NCI-H2107 treated with DMSO at 0.1 percent for 48 hours (cell line): ENCODE results near the gene ATP2C2.

Experiments used
- DNase-seq: peaks from one replicate; lab custom pipeline; 2025; ENCODE audit not compliant: unreplicated experiment; lab: John Stamatoyannopoulos, UW

The ATP2C2 gene

DNA sequence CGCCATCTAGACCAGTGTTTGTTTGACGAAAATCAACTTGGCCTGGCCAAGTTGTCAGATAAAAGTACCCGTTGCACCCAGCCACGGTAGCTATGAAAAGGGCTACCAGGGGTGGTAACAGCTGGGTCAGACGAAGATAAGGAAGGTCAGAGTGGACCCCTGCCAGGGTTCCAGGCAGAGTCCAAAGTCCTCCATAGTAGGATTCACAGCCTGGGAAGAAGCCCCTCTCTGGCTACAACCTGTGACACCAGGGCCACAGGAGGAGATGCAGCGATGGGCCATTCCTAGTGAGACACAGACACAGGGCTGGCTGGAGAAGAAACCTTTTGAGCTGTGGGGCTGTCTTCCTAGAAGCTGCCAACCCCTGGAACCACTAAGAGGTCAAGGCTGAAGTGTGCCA is 96.8 kb downstream of the ATP2C2 start:
- no peak for DNase-seq

GRCh38 chr16:84466692-84467091 is 98.4 kb downstream of the ATP2C2 start:
- DNase-seq = no peak

GRCh38 chr16:84467256-84467655 is 98.9 kb downstream of the ATP2C2 start:
- DNase-seq = no peak

GRCh38 chr16:84467709-84468108 is 99.4 kb downstream of the ATP2C2 start:
- no peak for DNase-seq

DNA sequence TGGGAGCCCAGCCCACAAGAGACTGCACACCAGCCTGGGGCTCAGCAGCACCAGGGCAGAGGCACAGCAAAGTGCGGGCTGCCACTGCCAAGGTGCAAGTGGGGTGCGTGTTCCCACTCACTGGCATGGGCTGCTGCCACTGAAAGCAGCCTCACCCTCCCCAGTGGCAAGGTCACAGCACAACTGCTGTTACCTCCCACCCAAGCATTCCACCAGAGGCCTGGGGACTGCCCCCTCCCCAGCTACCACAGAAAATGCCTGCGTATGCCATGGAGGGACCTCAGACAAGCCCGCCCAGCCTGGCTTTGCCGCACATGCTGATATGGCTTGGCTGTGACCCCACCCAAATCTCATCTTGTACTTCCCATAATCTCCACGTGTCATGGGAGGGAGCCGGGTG is 103.0 kb downstream of the ATP2C2 start:
- DNase-seq = no peak

DNA sequence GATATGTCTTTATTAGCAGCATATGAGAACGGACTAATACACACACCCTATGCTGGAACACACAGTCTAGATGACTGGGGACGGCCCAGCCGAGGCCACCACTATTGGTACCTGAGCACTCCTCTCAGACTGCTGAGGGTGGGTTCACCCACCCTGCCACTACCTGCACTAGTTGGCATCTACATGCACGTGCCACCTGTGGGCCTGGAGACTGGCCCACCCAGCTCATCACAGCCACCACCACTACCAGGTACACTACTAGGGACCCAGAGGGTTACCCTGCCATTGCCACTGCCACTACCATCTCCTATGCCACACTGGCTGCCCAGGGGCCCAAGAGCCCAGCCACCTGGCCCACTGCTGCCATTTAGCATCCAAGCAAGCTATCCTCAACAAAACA is 103.6 kb downstream of the ATP2C2 start:
- no peak for DNase-seq

DNA sequence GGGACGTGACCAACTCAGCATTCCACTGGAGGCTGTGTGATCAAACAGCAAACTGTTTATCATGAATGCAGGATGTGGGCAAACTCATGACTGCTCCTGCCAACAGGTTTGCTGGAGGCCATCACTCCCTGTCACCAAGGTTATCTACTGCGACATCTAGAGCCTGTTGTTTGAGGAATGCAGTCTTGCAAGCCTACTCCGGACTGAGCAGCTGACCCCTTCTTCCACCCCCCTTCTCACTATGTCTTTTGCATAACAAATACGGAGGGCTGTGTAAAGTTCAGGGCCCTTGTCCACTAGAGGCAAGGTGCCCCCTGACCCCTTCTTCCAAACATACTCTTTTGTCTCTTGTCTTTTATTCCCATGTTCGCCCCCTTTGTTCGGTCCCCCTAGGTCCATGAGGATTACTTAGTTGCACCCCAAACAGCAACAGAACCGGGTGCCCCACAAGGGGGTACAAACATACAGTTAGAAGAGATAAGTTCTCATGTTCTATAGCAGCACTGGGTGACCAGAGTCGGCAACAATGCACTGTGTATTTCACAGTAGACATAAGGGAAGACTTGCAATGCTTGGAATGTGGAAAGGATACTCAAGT is 107.4 kb downstream of the ATP2C2 start:
- DNase-seq = no peak

DNA sequence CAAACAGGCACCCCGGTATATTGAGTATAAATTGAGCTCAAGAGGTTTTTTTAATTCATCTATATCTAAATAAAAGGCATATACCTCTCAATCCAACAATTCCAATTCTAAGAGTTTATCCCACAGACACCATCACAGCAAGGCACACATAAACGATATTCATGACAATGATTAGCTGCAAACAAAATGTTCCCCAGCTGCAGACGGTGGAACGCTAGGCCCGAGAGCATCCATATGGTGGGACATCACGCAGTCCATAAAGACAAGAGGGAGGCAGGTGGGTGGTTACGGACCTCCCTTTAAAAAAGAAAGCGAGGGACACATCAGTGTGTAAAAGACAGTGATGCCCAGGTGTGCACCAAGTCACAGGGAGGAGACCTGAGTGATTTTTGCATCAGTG is 108.1 kb downstream of the ATP2C2 start:
- no peak for DNase-seq

- no peak for DNase-seq
These were observed 109.3 kb downstream of the ATP2C2 start for GRCh38 chr16:84477661-84478060.

- DNase-seq = no peak
These were observed 110.0 kb downstream of the ATP2C2 start for GRCh38 chr16:84478172-84478947.

DNA sequence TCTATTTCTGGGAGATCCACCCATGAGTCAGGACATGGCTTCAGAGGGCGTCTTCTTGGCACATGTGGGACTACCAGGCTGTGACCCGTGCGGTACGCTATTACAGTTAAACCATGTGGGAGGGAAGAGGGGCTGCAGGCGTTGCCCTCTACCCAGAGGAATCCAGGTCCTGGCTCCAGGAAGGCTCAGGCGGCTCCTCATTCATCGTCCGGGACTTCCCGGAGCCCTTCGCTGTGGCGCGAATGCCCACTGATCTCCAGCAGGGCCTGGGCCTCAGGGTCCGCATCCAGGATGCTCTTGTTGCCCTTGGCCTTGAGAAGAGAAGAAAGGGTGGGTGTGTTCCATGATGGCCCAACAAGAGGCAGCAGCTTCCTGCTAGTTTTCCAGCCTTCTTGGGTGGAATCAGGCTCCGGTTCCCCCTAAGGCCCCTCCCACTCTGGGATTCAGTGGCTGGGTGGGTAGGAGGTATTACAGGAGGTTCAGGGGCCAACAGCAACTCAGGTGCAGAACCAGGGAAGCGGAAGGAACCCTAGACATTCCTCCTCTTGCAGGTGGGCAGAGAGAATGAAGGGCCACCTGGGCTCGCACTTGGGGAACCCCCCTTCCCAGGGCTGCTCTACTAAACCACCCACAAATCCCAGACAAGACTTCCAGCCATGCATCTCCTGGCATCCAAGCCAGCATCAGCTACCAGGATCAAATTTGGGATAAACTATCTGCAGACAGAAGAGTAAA is 111.5 kb downstream of the ATP2C2 start:
- DNase-seq = no peak

DNA sequence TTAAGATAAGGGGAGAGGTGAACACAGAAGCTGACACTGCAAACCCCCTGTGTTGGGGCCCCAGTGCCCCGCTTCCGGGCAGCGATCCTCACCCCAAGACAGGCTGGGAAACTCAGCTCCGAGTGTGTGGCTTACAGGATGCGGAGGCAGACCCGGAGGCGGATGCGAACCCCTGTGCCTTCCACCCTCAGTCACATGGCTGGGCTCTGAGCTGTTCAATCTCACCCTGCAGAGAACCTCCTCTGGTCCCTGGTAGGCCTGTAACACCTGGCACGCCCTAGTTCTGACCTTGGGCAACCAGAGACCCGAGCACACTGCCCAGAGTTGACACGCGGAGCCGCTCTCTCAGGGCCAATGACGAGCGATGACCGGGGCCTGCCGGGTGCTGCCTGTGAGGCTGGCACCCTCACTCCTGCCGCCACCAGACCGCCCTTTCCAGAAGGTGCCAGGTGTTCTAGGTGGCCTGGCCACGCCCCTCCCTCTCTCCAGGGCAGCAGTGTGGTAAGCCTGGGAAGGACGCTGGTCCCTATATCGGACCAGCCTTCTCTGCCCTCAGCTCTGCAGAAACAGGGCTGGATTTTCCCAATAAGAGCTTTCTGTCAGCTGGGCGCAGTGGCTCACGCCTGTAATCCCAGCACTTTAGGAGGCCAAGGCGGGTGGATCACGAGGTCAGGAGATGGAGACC is 112.9 kb downstream of the ATP2C2 start:
- no peak for DNase-seq

- no peak for DNase-seq
These were observed 113.9 kb downstream of the ATP2C2 start for GRCh38 chr16:84482001-84482891.

DNA sequence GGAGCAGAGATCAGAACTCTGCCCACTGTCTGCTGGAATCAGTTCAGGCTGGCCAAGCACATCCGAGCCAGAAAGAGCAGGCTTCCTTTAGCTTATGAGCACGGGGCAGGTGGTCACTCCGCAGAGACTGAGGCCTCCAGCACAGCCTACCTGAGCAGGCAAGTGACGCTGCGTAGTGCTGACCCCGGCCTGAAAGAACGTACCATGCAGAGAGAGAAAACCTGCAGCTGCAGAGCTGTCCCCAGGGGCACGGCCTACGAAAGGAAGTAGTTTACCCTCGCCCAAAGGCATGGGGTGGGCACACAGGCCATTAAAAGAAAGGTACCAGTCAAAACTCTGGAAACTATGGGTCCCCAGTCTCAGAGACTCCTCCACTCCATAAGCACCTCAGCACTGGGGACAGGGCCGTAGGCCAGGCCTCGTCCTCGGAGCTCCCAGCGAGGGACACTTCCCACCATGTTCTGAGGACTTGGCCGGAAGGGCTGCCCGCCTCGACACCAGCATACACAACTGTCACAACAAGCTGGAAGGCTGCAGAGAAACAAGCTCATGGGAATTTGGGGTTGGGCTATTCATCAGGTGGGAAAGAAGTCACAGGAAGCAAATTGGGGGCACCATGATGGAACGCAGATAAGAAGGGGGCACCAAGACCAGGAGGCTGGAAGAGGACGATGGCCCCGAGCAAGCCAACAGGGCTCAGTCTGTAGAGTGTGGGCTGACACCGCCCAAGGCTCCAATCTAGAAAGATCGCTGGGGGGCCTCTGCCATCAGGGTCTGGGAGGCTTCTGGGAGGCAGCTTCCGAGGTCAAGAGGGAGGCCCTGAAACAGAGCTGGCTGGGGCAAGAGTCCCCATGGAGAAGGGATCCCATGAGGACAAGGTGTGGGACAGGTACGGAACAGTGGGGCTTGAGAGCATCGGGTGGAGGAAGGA is 114.9 kb downstream of the ATP2C2 start:
- no peak for DNase-seq

DNA sequence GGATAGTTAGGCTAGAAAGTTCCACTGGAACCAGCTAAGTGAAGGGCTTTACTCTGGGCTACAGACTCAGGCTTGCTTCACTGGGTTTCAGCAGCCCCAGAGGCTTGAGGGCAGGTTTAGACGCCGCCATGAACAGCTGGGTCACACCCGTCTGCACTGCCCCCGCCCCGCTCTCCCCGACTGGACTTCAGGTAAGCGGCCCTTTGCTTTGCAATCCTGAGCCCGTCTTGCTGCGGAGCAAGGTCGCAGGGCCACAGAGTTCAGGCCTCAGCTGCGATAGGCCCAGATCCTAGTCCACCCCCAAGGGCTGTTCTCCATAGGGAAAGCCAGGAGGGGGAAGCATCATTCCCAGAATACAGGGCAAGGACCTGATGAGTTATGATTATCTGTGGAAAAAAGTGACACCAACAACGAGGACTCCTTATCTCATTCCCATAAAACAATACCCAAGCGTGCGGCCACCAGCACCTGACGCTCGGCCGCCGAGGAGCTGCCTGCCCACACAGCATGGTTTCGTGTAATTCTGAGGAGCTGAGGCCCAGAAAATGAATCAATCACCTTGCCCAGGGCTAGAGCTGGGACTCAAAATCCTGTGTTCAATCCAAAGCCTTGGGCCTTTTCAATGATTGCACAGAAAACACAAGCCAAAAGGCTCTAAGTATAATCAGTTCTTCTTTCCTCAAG is 115.7 kb downstream of the ATP2C2 start:
- no peak for DNase-seq

- DNase-seq = no peak
These were observed 116.4 kb downstream of the ATP2C2 start for GRCh38 chr16:84484579-84485254.

DNA sequence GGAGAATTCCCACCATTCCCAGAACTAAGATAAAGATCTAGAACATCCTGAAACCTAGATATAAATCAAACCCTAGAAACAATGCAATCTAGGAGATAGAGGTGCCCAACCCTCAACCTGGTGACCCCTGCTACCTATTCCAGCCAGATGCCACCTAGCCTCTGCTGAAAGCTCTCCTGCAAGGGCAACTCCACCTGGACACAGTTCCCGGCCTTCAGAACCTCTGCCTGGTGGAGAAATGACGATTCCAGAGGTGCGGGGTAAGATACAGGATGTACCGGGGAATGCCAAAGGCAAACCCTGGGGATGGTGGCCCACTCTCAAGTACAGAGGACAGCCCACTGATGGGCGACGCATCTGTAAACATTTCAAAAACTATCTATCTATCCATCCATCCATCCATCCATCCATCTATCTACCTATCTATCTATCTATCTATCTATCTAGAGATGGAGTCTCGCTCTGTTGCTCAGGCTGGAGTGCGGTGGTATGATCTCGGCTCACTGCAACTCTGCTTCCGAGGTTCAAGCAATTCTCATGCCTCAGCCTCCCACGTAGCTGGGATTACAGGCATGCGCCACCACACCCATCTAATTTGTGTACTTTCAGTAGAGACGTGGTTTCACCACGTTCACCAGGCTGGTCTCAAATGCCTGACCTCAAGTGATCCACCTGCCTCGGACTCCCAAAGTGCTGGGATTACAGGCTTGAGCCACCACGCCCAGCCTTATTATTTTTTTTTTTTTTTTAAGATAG is 117.1 kb downstream of the ATP2C2 start:
- DNase-seq = no peak

GRCh38 chr16:84486126-84486525 is 117.8 kb downstream of the ATP2C2 start:
- no peak for DNase-seq
